ENCODE data around the gene TEAD4.

TEAD4 gene

DNA sequence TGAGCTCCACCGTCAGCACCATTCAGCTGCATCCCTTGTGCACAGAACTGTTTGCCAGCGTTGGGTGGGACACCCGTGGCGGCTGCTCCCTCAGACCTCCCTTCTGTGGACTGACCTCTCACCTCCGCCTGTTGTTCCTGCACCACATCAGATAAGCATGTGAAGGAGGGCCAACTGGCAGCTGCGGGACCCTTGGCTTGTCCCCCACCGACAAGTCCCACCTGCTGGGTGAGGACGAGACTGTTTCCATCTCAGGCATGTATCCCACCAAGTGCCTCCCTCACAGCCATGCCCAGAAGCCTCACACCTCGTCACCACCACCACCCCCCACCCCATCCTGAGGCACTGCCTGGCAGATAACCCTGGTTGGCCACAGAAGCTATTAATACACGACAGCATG is 18.6 kb upstream of the TEAD4 start:
- no peak for DNase-seq (ENCODE audit: extremely low spot score)
- CTCF ChIA-PET = no interaction called here
- TF ChIP-seq TARDBP (IDR thresholded peaks at IDR 0.05) (no peak), FOXM1 (IDR thresholded peaks at IDR 0.05; ENCODE audit: borderline replicate concordance) (no peak), ELF4 (IDR thresholded peaks at IDR 0.05) (no peak), CTBP1 (IDR thresholded peaks at IDR 0.05; ENCODE audit: borderline replicate concordance) (no peak), BHLHE40 (IDR thresholded peaks at IDR 0.05; ENCODE audit: borderline replicate concordance) (no peak), SUZ12 (IDR thresholded peaks at IDR 0.05) (no peak), HDGF (IDR thresholded peaks at IDR 0.05; ENCODE audit: borderline replicate concordance) (no peak), L3MBTL2 (conservative IDR thresholded peaks at IDR 0.05) (no peak), FOXA1 (IDR thresholded peaks at IDR 0.05) (no peak), SP1 (IDR thresholded peaks at IDR 0.05) (no peak), NFRKB (IDR thresholded peaks at IDR 0.05) (no peak)
- POLR2A ChIA-PET = no interaction called here

DNA sequence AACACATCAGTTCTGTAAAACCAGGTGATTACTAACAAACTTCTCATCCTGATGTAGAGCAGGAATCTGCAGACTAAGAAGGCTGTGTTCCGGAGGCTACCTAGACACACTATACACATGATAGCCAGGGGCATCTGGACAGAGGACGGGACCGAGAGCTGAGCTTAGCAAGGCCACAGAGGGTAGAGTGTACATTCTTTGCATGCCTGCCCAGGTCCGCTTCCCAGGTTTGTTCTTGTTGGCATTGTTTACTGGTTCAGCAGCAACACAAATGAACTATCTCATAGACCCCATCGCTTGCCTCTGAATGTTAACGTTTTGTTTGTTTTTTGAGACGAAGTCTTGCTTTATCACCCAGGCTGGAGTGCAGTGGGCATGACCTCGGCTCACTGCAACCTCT is 17.7 kb upstream of the TEAD4 start:
- ChIA-PET CTCF (interaction anchor here (0.5 kb wide), 1 partner anchor 308 kb away, joined by 3 read pairs; no protein-coding TSS in a partner anchor), POLR2A (no interaction called here)
- TF ChIP-seq FOXA1 (IDR thresholded peaks at IDR 0.05) = no peak
- no peak for DNase-seq (ENCODE audit: extremely low spot score)

DNA sequence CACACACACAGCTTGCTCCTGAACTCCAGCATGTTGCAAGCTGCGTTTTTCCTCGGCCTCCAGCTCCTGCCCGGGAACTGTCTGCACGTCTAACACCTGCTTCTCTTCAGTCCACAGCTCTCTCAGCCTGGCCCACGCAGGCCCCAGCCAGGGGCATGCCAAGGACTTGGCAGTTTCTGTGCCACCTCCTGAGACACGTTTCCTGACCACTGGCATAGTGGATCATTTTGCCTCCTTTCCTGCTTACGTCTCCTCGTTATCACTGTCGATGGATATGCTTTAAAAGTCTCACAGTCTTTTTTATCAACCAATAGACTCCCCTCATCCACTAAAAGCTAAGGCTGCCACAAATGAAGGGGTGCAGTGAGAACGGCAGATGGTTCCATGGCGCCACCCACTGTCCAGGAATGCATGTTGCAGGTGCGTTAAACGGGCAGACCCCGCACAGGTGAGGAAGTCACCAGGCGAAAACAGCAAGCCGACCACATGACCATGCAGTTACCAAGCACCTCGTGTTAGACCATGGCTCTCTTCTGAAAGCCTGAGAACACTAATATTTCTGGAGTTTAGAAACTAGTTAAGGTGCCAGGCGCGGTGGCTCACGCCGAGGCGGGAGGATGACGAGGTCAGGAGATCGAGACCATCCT is 14.7 kb upstream of the TEAD4 start:
- POLR2A ChIA-PET = interaction anchor here (2.1 kb wide), 1 partner anchor 14 kb away, joined by 6 read pairs; no protein-coding TSS in a partner anchor
- CTCF ChIA-PET = interaction anchor here (0.6 to 2.4 kb wide), 16 partner anchors 8 to 203 kb away, joined by 3 to 15 read pairs (median 4); partner anchors contain the start of genes TEX52 and TULP3
- no peak for TF ChIP-seq HDGF (IDR thresholded peaks at IDR 0.05; ENCODE audit: borderline replicate concordance)
- no peak for TF ChIP-seq FOXM1 (IDR thresholded peaks at IDR 0.05; ENCODE audit: borderline replicate concordance)
- no peak for TF ChIP-seq BHLHE40 (IDR thresholded peaks at IDR 0.05; ENCODE audit: borderline replicate concordance)
- no peak for TF ChIP-seq SP1 (IDR thresholded peaks at IDR 0.05)
- TF ChIP-seq CTBP1 (IDR thresholded peaks at IDR 0.05; ENCODE audit: borderline replicate concordance) = no peak
- TF ChIP-seq TARDBP (IDR thresholded peaks at IDR 0.05) = no peak
- TF ChIP-seq L3MBTL2 (conservative IDR thresholded peaks at IDR 0.05) = no peak
- no peak for TF ChIP-seq LEF1 (IDR thresholded peaks at IDR 0.05; ENCODE audit: borderline replicate concordance)
- TF ChIP-seq NFRKB (IDR thresholded peaks at IDR 0.05) = no peak
- DNase-seq (ENCODE audit: extremely low spot score) = peak; percentile 55

DNA sequence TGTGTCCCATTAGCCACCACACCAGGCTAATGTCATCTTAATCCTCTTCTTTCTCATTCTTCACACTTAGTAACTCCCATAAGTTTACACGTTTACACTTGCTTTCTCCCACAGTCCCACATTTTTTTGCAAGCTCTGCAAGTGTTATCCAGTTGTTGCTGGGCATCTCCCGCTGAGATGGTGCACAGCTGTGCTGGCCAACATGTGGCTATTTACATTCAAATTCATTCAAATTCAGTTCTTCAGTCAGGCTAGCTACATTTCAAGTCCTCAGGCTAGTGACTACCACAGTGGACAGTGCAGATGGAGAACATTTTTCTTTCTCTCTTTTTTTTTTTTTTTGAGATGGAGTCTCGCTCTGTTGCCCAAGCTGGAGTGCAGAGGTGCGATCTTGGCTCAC is 9.8 kb upstream of the TEAD4 start:
- POLR2A ChIA-PET = interaction anchor here (1.1 kb wide), 1 partner anchor 59 kb away, joined by 5 read pairs; the partner anchor contains the start of gene TULP3
- CTCF ChIA-PET = interaction anchor here (1.4 kb wide), 1 partner anchor 64 kb away, joined by 7 read pairs; no protein-coding TSS in a partner anchor
- no peak for DNase-seq (ENCODE audit: extremely low spot score)
- TF ChIP-seq BHLHE40 (IDR thresholded peaks at IDR 0.05; ENCODE audit: borderline replicate concordance) (no peak), HDGF (IDR thresholded peaks at IDR 0.05; ENCODE audit: borderline replicate concordance) (no peak), SUZ12 (IDR thresholded peaks at IDR 0.05) (no peak), ARNT (IDR thresholded peaks at IDR 0.05) (no peak), FOXA1 (IDR thresholded peaks at IDR 0.05) (no peak), FOXK2 (IDR thresholded peaks at IDR 0.05) (no peak), NFRKB (IDR thresholded peaks at IDR 0.05) (no peak), CTBP1 (IDR thresholded peaks at IDR 0.05; ENCODE audit: borderline replicate concordance) (no peak), L3MBTL2 (conservative IDR thresholded peaks at IDR 0.05) (no peak)
- TF ChIP-seq, protein P1, sequence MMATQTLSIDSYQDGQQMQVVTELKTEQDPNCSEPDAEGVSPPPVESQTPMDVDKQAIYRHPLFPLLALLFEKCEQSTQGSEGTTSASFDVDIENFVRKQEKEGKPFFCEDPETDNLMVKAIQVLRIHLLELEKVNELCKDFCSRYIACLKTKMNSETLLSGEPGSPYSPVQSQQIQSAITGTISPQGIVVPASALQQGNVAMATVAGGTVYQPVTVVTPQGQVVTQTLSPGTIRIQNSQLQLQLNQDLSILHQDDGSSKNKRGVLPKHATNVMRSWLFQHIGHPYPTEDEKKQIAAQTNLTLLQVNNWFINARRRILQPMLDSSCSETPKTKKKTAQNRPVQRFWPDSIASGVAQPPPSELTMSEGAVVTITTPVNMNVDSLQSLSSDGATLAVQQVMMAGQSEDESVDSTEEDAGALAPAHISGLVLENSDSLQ (IDR thresholded peaks at IDR 0.05) = no peak

DNA sequence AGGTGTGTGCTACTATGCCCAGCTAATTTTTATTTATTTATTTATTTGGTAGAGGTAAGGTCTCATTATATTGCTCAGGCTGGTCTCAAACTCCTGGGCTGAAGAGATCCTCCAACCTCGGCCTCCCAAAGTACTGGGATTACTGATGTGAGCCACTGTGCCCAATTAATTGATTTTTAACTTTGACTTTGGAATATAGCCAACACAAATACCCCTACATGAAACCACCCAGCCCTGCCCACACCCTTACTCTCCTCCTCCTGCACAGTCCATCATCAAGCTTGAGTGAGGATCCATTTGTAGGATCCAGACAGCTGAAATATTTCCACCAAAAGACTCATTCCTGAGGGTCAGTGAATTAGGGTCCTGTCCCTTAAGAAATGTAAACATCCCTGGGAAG is 3.3 kb upstream of the TEAD4 start:
- POLR2A ChIA-PET = no interaction called here
- DNase-seq (ENCODE audit: extremely low spot score) = no peak
- CTCF ChIA-PET = interaction anchor here (0.6 kb wide), 1 partner anchor 101 kb away, joined by 3 read pairs; no protein-coding TSS in a partner anchor
- TF ChIP-seq BHLHE40 (IDR thresholded peaks at IDR 0.05; ENCODE audit: borderline replicate concordance) (no peak), ZNF384 (IDR thresholded peaks at IDR 0.05) (no peak), ELF4 (IDR thresholded peaks at IDR 0.05) (no peak), CTBP1 (IDR thresholded peaks at IDR 0.05; ENCODE audit: borderline replicate concordance) (no peak), FOXM1 (IDR thresholded peaks at IDR 0.05; ENCODE audit: borderline replicate concordance) (no peak), ARNT (IDR thresholded peaks at IDR 0.05) (no peak), SUZ12 (IDR thresholded peaks at IDR 0.05) (no peak), L3MBTL2 (conservative IDR thresholded peaks at IDR 0.05) (no peak), HDGF (IDR thresholded peaks at IDR 0.05; ENCODE audit: borderline replicate concordance) (no peak), SP1 (IDR thresholded peaks at IDR 0.05) (no peak), FOXK2 (IDR thresholded peaks at IDR 0.05) (no peak), FOXA1 (IDR thresholded peaks at IDR 0.05) (no peak), NFRKB (IDR thresholded peaks at IDR 0.05) (no peak), TARDBP (IDR thresholded peaks at IDR 0.05) (no peak)
- TF ChIP-seq, protein P1 (IDR thresholded peaks at IDR 0.05) = no peak

GRCh38 chr12:2957816-2958431 is 1.3 kb upstream of the TEAD4 start:
- DNase-seq (ENCODE audit: extremely low spot score) = peak; percentile 5
- TF ChIP-seq NFRKB (IDR thresholded peaks at IDR 0.05) (no peak), ELF4 (IDR thresholded peaks at IDR 0.05) (no peak), SUZ12 (IDR thresholded peaks at IDR 0.05) (no peak), HDGF (IDR thresholded peaks at IDR 0.05; ENCODE audit: borderline replicate concordance) (no peak), L3MBTL2 (conservative IDR thresholded peaks at IDR 0.05) (no peak), TARDBP (IDR thresholded peaks at IDR 0.05) (no peak), FOXA1 (IDR thresholded peaks at IDR 0.05) (no peak), FOXK2 (IDR thresholded peaks at IDR 0.05) (no peak), FOXM1 (IDR thresholded peaks at IDR 0.05; ENCODE audit: borderline replicate concordance) (no peak), CTBP1 (IDR thresholded peaks at IDR 0.05; ENCODE audit: borderline replicate concordance) (no peak), ZNF384 (IDR thresholded peaks at IDR 0.05) (no peak), ARNT (IDR thresholded peaks at IDR 0.05) (no peak)
- ChIA-PET CTCF (interaction anchor here (0.6 to 1.4 kb wide), 3 partner anchors 13 to 104 kb away, joined by 3 to 5 read pairs (median 4); no protein-coding TSS in a partner anchor), POLR2A (interaction anchor here (0.6 to 1.3 kb wide), 4 partner anchors 8 to 81 kb away, joined by 3 to 6 read pairs (median 4); partner anchors contain the start of genes FOXM1 and RHNO1)
